Left lung (tissue), 10 donors: ENCODE results near the gene KCNT1. TPM values are rescaled to one million over a fixed set of nuclear protein-coding genes. Genes with fewer than 3 reads are reported as not detected.

Experiments
- ATAC-seq: fragments of 200-7000 bp; cut with Tn5 transposase; one replicate; pipeline ENCODE4 v1.9.1; 2020; ENCODE audit warnings: moderate library complexity
- DNase-seq, 4 donors: peaks; one replicate each; pipeline ENCODE4 v3.0.0-alpha.2; 2013 to 2020
- H3K27ac ChIP-seq, 2 donors: fragments of 200-600 bp; sonication (generic) in 1 of 2; one replicate each; pipeline versions ENCODE4 v1.5.0 to v1.8.0; 2020 to 2021
- H3K27me3 ChIP-seq, 2 donors: fragments of 200-600 bp; sonication (generic) in 1 of 2; one replicate each; pipeline versions ENCODE4 v1.5.0 to v1.8.0; 2020 to 2021
- H3K36me3 ChIP-seq, 2 donors: fragments of 200-600 bp; sonication (generic) in 1 of 2; one replicate each; pipeline versions ENCODE4 v1.5.0 to v1.8.0; 2020 to 2021
- H3K4me1 ChIP-seq, 2 donors: fragments of 200-600 bp; one replicate each; pipeline ENCODE4 v1.8.0; 2021
- H3K4me3 ChIP-seq, 2 donors: fragments of 200-600 bp; sonication (generic) in 1 of 2; one replicate each; pipeline versions ENCODE4 v1.5.0 to v1.8.0; 2020 to 2021; ENCODE audit warnings: mild to moderate bottlenecking in 1 of 2
- H3K9me3 ChIP-seq, 2 donors: fragments of 200-600 bp; sonication (generic) in 1 of 2; one replicate each; pipeline versions ENCODE4 v1.5.0 to v1.8.0; 2020 to 2021
- CTCF ChIP-seq, 2 donors: fragments of 200-600 bp; sonication (generic) in 1 of 2; IDR thresholded peaks; one replicate each; pipeline versions ENCODE4 v1.5.0 to v1.8.0; 2021; ENCODE audit warnings: antibody characterized with exemption in 2 of 2
- intact Hi-C, 2 donors: fragments of 100-400 bp; cut with DNase I; formaldehyde crosslinking; loops; one replicate each; pipeline versions ENCODE4 v1.11.2 to v1.14.2; 2022
- polyA plus RNA-seq, 6 donors: library from polyadenylated mRNA; unstranded; fragments of 120-200 nt; gene quantifications; one replicate each; pipeline ENCODE4 v1.2.1, GENCODE V29; 2013; ENCODE audit not compliant: insufficient read length in 6 of 6
- total RNA-seq, 2 donors: library from RNA; stranded (reverse); fragmentation: NEBNext Ultra II Directional; extraction: Animal tissue kit (Norgen Biotek cat#: 25700); gene quantifications; one replicate each; pipeline ENCODE4 v1.2.1, GENCODE V29; 2021
- donor health status: DM: no; HTN: yes; CAD: no.
- donor health status: DM: no; HTN: no; CAD: no.

The KCNT1 gene
- total and polyA plus RNA-seq, 8 donors = 0.26 to 0.89 (median 0.41) TPM

DNA sequence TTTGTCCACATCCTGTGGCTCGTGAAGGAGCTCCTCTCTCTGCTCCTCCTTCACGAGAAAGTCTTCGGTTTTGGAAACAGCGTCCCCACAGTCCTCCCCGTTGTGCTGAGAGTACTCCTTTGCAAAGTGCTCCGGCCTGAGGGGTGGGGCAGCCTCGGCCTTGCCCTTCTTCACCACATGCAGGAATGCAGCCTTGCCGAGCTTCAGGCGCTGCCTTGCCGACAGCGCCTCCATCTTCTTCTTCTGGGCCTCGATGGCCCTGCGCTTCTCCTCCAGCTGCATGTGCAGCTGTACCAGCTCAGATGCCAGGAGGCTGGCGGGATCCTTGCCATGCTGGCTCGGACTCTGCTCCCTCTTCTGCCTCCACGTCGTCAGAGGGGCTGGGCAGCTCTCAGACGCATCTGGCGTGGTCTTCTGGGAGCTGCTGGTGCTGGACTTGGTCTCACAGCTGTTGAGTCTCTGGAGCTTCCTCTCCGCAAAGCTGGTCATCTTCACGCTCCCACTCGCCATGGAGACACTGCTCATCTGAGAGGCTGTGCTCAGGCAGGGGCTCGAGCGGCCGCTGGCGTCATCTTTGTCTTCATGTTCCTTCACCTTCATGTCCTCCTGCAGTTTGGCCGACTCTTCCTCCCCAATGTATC lies 119.9 kb downstream of the KCNT1 start:
- H3K4me1 ChIP-seq = no peaks in the 10 kb centered on the region
- H3K27me3 ChIP-seq = no peaks in the 10 kb centered on the region
- H3K27ac ChIP-seq = no peak overlapping the region
- peaks cover 0 to 87% of the 10 kb centered on the region in 2 donors for H3K36me3 ChIP-seq
- DNase-seq = no peak
- no peak for TF ChIP-seq CTCF (IDR thresholded peaks at IDR 0.05)
- no peak overlapping the region for H3K4me3 ChIP-seq
- no peaks in the 10 kb centered on the region for H3K9me3 ChIP-seq
- no peak for ATAC-seq
- intact Hi-C loops = no loop called here

DNA sequence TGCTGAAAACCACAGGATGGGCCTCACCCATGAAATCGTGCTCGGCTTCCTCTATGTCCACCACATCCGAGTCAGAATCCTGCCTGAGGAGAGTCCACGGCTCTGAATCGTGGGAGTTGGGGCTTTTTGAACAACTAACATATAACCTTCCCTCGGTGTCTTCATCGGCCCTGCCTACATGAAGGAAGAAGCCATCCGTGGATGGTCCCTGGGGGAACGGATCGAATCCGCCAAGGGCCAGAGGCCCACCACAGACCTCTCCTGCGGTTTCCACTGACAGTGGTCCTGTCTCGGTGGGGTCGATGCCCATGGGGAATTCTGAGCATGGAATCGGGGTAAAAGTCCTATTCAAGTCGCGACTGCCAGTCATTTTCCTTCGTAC lies 120.4 kb downstream of the KCNT1 start:
- TF ChIP-seq CTCF (IDR thresholded peaks at IDR 0.05) = no peak
- no peaks in the 10 kb centered on the region for H3K4me1 ChIP-seq
- no peak overlapping the region for H3K27ac ChIP-seq
- H3K9me3 ChIP-seq = no peaks in the 10 kb centered on the region
- DNase-seq (no peak), ATAC-seq (no peak)
- no peaks in the 10 kb centered on the region for H3K27me3 ChIP-seq
- peaks cover 0 to 85% of the 10 kb centered on the region in 2 donors for H3K36me3 ChIP-seq
- intact Hi-C loops = no loop called here
- H3K4me3 ChIP-seq = no peak overlapping the region

DNA sequence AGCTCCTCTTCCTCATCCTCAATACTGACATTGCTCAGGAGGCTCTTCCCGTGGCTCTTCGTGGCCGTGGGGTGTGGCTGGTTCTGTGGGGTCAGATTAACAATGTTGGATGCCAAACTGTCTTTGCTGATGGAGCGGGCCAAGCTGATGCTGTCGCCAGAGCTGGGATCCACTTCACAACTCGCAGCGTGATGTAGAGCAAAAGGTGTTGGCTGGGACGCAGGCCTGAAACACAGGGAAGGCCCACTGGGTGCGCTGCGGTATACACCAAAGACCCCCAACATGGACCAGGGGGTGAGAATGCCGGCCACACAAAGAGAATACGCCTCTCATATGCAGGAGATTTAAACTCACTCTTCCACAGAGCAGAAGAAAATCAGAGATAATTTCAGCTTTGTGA lies 121.1 kb downstream of the KCNT1 start:
- H3K27me3 ChIP-seq = no peaks in the 10 kb centered on the region
- TF ChIP-seq CTCF (IDR thresholded peaks at IDR 0.05) = no peak
- no peak overlapping the region for H3K27ac ChIP-seq
- H3K4me1 ChIP-seq = no peaks in the 10 kb centered on the region
- DNase-seq = no peak
- intact Hi-C loops = no loop called here
- H3K9me3 ChIP-seq = no peaks in the 10 kb centered on the region
- no peak overlapping the region for H3K4me3 ChIP-seq
- ATAC-seq = no peak
- H3K36me3 ChIP-seq = peaks cover 0 to 79% of the 10 kb centered on the region in 2 donors

- Histone ChIP-seq H3K27ac (no peak overlapping the region), H3K9me3 (peaks cover 0 to 8% of the 10 kb centered on the region in 2 donors), H3K27me3 (no peaks in the 10 kb centered on the region), H3K4me1 (no peaks in the 10 kb centered on the region), H3K36me3 (peaks cover 0 to 54% of the 10 kb centered on the region in 2 donors), H3K4me3 (no peak overlapping the region)
- intact Hi-C loops = no loop called here
- DNase-seq = no peak
- no peak for TF ChIP-seq CTCF (IDR thresholded peaks at IDR 0.05)
- ATAC-seq = no peak
Measured at GRCh38 chr9:135825435-135826187, 123.6 kb downstream of the KCNT1 start.

DNA sequence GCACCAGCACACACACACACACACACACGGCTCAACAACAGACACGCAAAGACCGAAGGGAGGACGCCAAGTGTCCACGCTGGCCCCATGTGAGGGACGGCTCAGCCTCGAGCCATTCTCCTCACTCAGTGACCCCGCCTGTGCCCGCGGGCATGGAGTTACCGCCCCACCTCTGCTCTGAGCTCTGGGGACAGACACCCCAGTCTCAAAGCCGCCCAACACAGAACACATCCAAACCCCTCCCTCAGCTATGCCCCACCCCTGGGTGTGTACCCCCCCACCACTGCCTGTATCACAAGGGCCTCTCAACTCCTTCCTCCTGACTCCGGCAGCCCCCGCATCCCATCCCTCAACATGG lies 124.2 kb downstream of the KCNT1 start:
- H3K36me3 ChIP-seq = peaks cover 0 to 48% of the 10 kb centered on the region in 2 donors
- no peak for TF ChIP-seq CTCF (IDR thresholded peaks at IDR 0.05)
- ATAC-seq (no peak), DNase-seq (no peak)
- H3K4me1 ChIP-seq = no peaks in the 10 kb centered on the region
- H3K4me3 ChIP-seq = no peak overlapping the region
- no peak overlapping the region for H3K27ac ChIP-seq
- peaks cover 0 to 8% of the 10 kb centered on the region in 2 donors for H3K9me3 ChIP-seq
- intact Hi-C loops = no loop called here
- H3K27me3 ChIP-seq = no peaks in the 10 kb centered on the region
